Tibial artery (tissue), 4 donors: ENCODE results near the gene BUD31.

ENCODE experiments used
- DNase-seq, 2 donors: peaks; one replicate each; pipeline ENCODE4 v3.0.0-alpha.2; 2019
- H3K27ac ChIP-seq, 2 donors: fragments of 200-600 bp; sonication (generic) in 1 of 2; 1 replicate in 1 of 2; 2 replicates in 1 of 2; pipeline ENCODE4 v1.5.1; 2018 to 2019; ENCODE audit warnings: mild to moderate bottlenecking in 1 of 2
- H3K27me3 ChIP-seq, 2 donors: fragments of 200-600 bp; sonication (generic) in 1 of 2; one replicate each; pipeline versions ENCODE4 v1.5.1 to v1.6.0; 2016 to 2019
- H3K36me3 ChIP-seq, 3 donors: fragments of 200-600 bp; sonication (generic) in 2 of 3; one replicate each; pipeline ENCODE4 v1.5.1; 2016 to 2019; ENCODE audit warnings: mild to moderate bottlenecking in 2 of 3
- H3K4me1 ChIP-seq, 4 donors: fragments of 200-600 bp; sonication (generic) in 2 of 4; 1 replicate in 3 of 4; 2 replicates in 1 of 4; pipeline ENCODE4 v1.5.1; 2016 to 2019
- H3K4me3 ChIP-seq, 2 donors: fragments of 200-600 bp; sonication (generic) in 1 of 2; 1 replicate in 1 of 2; 2 replicates in 1 of 2; pipeline ENCODE4 v1.5.1; 2018 to 2019; ENCODE audit warnings: mild to moderate bottlenecking in 2 of 2
- H3K9me3 ChIP-seq, 3 donors: fragments of 200-600 bp; sonication (generic) in 1 of 3; one replicate each; pipeline ENCODE4 v1.5.1; 2016 to 2019
- CTCF ChIP-seq, 2 experiments: fragments of 200-600 bp in 1 of 2; fragments of 450-650 bp in 1 of 2; IDR thresholded peaks; one replicate each; pipeline ENCODE4 v1.5.1; 2017 to 2019; ENCODE audit warnings: antibody characterized with exemption in 2 of 2, mild to moderate bottlenecking in 1 of 2, moderate library complexity in 1 of 2
- intact Hi-C: fragments of 100-400 bp; cut with DNase I; formaldehyde crosslinking; loops from one replicate; pipeline ENCODE4 v1.15.0; 2023; ENCODE audit warnings: low total_unique reads

Gene BUD31

GRCh38 chr7:99389772-99390171, 19.0 kb upstream of the BUD31 start:
- H3K9me3 ChIP-seq, result no peaks in the 10 kb centered on the region
- no peak overlapping the region for H3K27ac ChIP-seq
- TF ChIP-seq CTCF (IDR thresholded peaks at IDR 0.05), result no peak
- intact Hi-C loops, result no loop called here
- no peak for DNase-seq
- no peak overlapping the region for H3K4me3 ChIP-seq
- H3K36me3 ChIP-seq, result peaks cover 35 to 69% (median 54%) of the 10 kb centered on the region in 3 donors
- H3K27me3 ChIP-seq, result no peaks in the 10 kb centered on the region
- H3K4me1 ChIP-seq, result peaks cover 0 to 19% (median 17%) of the 10 kb centered on the region in 4 donors

GRCh38 chr7:99390941-99391602, 17.7 kb upstream of the BUD31 start:
- TF ChIP-seq CTCF (IDR thresholded peaks at IDR 0.05), result no peak
- Histone ChIP-seq H3K4me1 (peaks cover 0 to 26% (median 17%) of the 10 kb centered on the region in 4 donors), H3K36me3 (peaks cover 35 to 70% (median 52%) of the 10 kb centered on the region in 3 donors), H3K4me3 (no peak overlapping the region), H3K27ac (no peak overlapping the region), H3K9me3 (no peaks in the 10 kb centered on the region), H3K27me3 (no peaks in the 10 kb centered on the region)
- intact Hi-C loops, result no loop called here
- DNase-seq, result no peak

- H3K4me3 ChIP-seq, result peak overlapping the region; percentile 52 to 83
- H3K36me3 ChIP-seq, result peaks cover 31 to 70% (median 52%) of the 10 kb centered on the region in 3 donors
- H3K4me1 ChIP-seq, result peaks cover 0 to 27% (median 17%) of the 10 kb centered on the region in 4 donors
- intact Hi-C loops, result no loop called here
- H3K27ac ChIP-seq, result peak overlapping the region; percentile 74 to 84
- DNase-seq, result no peak
- TF ChIP-seq CTCF (IDR thresholded peaks at IDR 0.05), result no peak
- H3K9me3 ChIP-seq, result no peaks in the 10 kb centered on the region
- no peaks in the 10 kb centered on the region for H3K27me3 ChIP-seq
Observed at GRCh38 chr7:99392046-99392445, 16.7 kb upstream of the BUD31 start.

GRCh38 chr7:99392659-99393354, 16.0 kb upstream of the BUD31 start:
- TF ChIP-seq CTCF (IDR thresholded peaks at IDR 0.05), result no peak
- Histone ChIP-seq H3K4me3 (peak overlapping the region; percentile 52 to 83), H3K27me3 (no peaks in the 10 kb centered on the region), H3K27ac (peak overlapping the region; percentile 74 to 84), H3K36me3 (peaks cover 31 to 70% (median 55%) of the 10 kb centered on the region in 3 donors), H3K9me3 (no peaks in the 10 kb centered on the region), H3K4me1 (peaks cover 0 to 27% (median 17%) of the 10 kb centered on the region in 4 donors)
- intact Hi-C loops, result no loop called here
- DNase-seq, result peak; percentile 78 to 88

- Histone ChIP-seq H3K4me3 (peak overlapping the region; percentile 52 to 83), H3K27me3 (no peaks in the 10 kb centered on the region), H3K9me3 (no peaks in the 10 kb centered on the region), H3K4me1 (peaks cover 0 to 27% (median 17%) of the 10 kb centered on the region in 4 donors), H3K27ac (peak overlapping the region; percentile 74 to 84), H3K36me3 (peaks cover 28 to 70% (median 49%) of the 10 kb centered on the region in 3 donors)
- intact Hi-C loops, result no loop called here
- DNase-seq, result peak in 1 of 2 donors; percentile 77
- TF ChIP-seq CTCF (IDR thresholded peaks at IDR 0.05), result no peak
Observed at GRCh38 chr7:99393355-99394187, 15.2 kb upstream of the BUD31 start.
